HG03103 (cell line): Measurements from ENCODE around the gene LUZP4.
"Not testable (repeated sequence)": the region's sequence is repeated elsewhere in the genome, so short reads cannot be mapped to it uniquely, and the experiment has no call there.

Source experiments
- ATAC-seq: cut with Tn5 transposase; IDR thresholded peaks from one replicate; pipeline ENCODE4 v1.9.1; 2021; ENCODE audit warnings: low read depth; ENCODE audit not compliant: unreplicated experiment

LUZP4 gene

DNA sequence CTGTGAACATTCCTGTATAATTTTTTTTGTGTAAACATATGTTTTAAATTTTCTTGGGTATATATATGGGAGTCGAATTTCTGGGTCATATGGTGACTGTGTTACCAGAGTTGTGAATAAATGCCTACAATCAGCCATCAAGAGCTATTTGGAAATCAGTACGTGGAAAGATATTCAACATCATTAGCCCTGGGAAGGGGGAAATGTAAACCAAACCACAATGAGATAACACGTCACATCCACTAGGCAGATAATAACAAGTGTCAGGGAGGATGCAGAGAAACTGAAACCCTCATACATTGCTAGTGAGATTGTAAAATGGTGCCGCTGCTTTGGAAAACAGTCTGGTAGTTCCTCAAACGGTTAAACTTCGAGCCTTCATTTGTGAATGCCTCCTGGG is 43.9 kb downstream of the LUZP4 start:
- ATAC-seq, result no peak

DNA sequence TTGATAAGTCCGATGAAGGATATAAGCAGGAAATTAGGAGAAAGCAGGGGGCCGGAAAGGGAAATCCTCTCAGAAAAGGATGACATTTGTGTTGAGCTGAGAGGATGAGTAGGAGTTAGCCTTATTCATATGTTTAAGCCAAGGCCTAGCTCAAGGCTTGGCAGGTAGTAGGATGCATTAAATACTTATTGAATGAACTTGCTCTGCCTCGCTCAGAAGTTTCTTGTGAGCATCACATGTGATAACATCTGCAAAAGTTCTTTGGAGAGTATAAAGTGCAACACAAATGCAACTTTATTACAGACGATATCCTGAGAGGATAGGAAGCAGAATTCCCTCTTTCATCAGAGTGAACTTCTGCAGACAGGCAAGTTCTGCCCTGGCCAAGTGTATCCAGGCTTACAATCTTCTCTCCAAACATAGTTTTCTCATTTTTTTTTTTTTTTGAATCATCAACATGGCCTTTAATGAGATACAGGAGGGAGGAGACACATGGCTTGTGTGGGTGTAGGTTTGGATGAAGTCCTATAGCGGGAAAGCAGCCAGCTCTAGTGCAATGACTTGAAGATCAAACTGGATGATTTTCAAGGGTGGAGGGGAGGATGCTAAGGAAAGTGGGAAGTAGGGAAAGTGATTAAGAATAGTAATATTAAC is 48.1 kb downstream of the LUZP4 start:
- no peak for ATAC-seq

DNA sequence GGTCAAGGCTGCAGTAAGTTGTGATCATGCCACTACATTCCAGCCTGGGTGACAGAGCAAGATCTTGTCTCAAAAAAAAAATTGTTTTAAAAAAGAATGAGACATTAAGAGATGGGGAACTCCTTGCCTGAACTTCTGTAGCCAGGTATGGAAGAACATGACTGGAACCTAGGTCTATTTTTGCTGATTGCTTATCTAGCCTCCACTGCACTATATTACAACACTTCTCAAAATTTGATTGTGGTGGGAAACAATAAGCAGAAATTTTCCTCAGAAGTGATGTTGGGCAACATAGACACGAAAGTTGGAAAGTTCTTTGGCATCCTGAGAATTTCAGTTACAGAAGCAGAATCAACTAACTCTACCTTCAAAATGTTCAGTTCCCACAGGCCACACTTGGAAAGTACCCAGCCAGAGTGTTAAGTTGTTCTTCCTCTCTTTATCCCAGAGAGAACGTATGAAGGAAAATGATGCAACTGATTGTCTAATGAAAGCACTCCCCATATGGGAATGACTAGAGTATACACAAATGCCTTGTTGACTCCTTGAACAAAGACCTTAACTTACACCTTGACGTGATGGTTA is 50.0 kb downstream of the LUZP4 start:
- no peak for ATAC-seq

DNA sequence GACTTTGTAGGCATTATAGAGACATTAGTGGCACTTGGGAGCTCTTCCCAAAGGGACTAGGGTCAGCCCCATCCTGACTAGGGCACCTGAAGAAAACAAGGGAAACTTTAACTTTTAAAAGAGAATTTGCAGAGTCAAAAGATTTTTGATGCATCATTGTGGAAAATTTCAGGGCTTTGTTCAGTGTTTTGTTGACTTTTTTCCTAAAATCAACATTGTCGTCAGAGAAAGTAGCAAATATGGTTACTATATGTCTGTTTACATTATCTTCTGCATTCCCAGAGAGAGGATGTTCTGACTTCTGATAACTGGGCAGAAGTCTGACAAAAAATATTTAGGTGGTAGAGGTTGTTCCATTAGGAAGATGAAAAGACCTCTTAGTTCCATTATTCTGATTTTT is 51.9 kb downstream of the LUZP4 start:
- no peak for ATAC-seq

DNA sequence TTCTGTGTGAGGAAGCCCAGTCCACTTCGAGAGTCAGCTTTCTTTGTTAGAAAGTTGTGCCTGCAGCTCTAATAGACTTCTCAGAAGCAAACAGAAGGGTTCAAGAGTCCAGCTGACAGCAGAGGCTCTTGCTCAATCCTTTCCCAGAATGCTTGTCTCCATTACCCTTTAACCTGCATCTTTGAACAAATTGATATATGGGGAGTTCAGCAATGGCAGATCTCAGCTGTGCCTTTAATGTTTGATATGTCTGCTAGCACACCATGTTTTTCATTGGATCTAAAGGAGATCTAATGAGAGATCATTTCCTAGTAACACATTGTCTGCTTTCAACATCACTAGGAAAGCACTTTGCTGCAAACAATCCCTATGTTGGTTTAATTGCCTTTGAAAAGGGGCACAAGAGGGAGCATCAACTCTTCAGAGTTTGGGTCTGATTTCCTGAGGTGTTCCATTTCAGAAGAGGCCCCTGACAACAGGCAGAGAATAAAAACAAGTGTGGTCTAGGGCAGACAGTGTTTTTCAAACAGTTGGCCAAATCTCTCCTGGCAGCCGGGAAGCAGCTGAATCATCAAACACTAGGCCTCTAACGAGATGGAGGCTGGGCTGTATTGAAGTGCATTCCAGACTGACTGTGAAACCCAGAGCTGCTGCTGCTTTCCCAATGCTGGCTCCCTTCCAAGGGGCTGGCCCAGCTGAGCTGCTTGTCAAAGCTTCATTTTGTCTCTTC is 55.5 kb downstream of the LUZP4 start:
- no peak for ATAC-seq

DNA sequence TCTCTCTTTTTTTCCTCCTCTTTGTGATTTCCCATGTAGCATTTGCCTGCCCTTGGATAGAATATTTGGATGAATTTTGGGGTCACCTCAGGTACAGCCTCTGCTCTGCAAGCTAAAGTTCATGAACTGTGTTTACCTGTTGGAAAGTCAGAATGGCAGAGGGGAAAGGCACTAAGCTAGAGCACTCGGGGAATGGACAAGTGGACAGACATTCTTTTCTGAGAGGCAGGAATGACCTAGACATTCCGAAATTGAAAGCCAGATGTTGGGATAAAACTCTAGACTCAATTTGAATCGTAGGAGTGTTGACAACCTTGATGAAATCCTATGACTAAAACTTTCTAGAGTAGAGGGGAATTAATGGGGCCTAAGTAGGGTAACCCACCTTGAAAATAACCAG is 56.1 kb downstream of the LUZP4 start:
- ATAC-seq, result no peak

DNA sequence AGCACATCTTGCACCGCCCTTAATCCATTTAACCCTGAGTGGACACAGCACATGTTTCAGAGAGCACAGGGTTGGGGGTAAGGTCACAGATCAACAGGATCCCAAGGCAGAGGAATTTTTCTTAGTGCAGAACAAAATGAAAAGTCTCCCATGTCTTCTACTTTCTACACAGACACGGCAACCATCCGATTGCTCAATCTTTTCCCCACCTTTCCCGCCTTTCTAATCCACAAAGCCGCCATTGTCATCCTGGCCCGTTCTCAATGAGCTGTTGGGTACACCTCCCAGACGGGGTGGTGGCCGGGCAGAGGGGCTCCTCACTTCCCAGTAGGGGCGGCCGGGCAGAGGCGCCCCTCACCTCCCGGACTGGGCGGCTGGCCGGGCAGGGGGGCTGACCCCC is 57.2 kb downstream of the LUZP4 start:
- not testable (repeated sequence) for ATAC-seq

DNA sequence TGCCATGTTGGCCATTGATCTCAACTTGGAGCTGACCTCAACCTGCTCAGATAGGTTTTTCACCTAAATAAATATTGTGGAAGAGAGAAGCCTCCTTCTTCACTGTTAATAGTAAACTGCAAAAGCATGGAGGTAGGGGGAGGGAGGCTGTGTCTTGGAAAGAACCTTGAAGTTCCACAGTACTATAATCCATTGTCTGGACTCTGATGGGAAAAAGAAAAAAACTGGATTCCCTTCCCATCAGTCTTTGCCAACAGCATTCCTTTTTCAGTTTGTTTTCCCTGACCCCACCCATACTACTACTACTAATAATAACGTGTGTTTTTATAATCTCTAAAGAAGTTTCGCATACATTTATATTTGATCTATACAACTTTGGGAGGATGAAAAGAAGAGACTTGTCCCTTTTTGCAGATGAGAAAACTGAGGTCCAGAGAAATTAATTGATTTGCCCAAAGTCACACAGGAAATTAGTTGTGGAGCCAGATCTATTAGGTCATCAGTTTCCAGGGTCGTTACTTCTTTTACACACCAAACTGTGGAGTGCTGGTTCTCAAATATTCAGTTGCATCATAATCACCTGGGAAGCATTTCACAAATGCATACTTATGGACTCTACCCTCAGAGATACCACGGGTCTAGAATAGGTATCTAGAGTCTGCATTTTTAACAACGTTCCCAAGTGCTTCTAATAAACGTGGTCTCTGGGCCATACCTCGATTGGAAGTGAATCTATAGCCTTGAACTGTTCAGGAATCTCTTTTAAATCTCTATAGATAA is 59.1 kb downstream of the LUZP4 start:
- ATAC-seq, result no peak

DNA sequence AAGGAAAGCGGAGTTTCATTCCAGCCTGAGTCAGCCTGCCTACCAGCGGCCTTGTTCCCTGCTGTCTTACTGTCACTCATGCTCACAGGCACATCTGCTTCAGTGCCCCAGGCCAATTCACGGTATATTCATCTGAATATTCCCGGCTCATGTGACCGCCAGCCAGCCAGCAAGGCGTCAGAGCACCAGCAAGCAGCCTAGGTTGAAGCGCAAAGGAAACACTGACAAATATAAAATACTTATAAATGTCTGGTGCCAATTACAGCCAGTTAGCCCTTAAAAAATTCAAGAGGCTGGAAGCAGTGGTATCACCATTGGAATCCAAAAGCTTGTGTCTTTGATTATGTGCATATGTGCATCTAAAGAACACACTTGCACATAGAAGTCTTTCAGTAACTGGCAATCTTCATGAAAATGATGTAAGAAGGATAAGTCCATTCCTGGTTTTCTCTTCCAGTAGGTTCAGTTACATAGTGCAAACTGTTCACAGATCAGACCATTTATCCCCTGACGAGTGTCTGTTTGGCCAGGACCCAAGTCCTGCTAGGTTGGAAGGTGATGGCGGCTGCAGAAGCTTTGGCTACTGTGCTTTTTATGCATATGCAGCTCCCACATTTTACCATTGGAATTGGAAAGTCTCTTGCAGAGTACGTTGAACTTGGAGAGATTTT is 61.3 kb downstream of the LUZP4 start:
- no peak for ATAC-seq

DNA sequence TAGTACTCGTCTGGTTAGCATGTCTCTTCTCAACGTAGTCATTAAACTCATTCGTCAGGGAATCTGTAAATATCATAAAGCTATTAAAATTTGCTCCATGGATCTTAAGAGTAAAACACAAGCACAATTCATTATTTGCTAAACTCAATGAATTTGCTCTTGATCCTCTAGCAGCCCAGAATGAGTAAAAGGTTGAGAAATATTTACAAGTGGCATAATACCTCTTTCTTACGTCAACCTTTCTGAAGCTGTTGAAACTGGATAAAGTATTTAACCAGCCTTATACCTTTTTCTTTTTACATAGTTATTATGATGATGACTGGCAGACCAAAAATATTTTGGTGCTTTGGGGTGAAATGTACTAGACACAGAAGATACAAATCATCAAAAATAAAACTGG is 66.9 kb downstream of the LUZP4 start:
- no peak for ATAC-seq
